ENCODE results near the gene SCP2D1.

DNA sequence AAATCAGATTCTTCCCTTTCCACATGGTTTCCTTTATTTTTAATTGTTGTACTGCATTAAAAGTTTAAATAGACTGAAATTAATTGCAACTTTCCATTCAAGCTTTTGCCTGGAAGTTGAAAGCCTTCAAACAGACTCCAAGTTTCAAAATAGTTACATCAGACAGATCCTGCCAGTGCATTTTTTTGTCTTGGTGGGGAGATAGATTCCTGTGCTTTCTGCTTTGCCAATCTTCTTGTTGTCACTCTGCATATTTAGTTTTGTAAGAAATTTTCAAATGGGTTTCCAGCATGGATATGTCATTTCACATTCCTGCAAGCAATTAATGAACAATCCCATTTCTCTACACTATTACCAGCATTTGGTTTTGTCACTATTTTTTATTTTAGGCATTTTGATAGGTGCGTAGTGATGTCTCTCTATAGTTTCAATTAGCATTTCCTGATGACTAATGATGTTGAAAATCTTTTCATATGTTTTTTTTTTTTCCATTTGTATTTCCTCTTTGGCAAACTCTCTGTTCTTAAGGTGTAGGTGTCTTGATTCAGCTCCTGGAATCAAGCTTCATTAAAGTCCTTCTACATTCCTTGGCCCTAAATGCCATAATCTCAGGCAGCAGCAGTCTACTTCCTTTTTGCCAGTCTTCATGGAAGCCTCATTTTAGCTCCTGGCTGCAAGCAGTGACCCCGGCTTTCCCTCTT, 40.5 kb downstream of the SCP2D1 start:
- TF ChIP-seq, protein P1, sequence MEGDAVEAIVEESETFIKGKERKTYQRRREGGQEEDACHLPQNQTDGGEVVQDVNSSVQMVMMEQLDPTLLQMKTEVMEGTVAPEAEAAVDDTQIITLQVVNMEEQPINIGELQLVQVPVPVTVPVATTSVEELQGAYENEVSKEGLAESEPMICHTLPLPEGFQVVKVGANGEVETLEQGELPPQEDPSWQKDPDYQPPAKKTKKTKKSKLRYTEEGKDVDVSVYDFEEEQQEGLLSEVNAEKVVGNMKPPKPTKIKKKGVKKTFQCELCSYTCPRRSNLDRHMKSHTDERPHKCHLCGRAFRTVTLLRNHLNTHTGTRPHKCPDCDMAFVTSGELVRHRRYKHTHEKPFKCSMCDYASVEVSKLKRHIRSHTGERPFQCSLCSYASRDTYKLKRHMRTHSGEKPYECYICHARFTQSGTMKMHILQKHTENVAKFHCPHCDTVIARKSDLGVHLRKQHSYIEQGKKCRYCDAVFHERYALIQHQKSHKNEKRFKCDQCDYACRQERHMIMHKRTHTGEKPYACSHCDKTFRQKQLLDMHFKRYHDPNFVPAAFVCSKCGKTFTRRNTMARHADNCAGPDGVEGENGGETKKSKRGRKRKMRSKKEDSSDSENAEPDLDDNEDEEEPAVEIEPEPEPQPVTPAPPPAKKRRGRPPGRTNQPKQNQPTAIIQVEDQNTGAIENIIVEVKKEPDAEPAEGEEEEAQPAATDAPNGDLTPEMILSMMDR (IDR thresholded peaks at IDR 0.05) = no peak
- TF ChIP-seq POLR2A (IDR thresholded peaks at IDR 0.05) = no peak

Data from Peyer's patch (tissue), 4 donors.